Measurements from ENCODE around the gene CMSS1. TPM values are rescaled to one million over a fixed set of nuclear protein-coding genes. Genes with fewer than 3 reads are reported as not detected.

The CMSS1 gene
- total RNA-seq, 1 experiment from 2014 or later, result 117 TPM

GRCh38 chr3:100068826-100069225 is 251.2 kb downstream of the CMSS1 start:
- no TSS peak for BruUV-seq (replicated peaks)
- Mint-ChIP-seq H3K4me1 (ENCODE audit: insufficient read depth, unreplicated experiment) (peaks cover 7% of the 10 kb centered on the region), H3K27ac (ENCODE audit: low read depth, unreplicated experiment) (no peak overlapping the region), H3K9me3 (ENCODE audit: unreplicated experiment) (no peaks in the 10 kb centered on the region), H3K36me3 (ENCODE audit: insufficient read depth, unreplicated experiment) (no peaks in the 10 kb centered on the region), H3K4me3 (ENCODE audit: unreplicated experiment) (no peak overlapping the region), H3K27me3 (ENCODE audit: insufficient read depth, unreplicated experiment) (no peaks in the 10 kb centered on the region)
- CTCF ChIA-PET, result interaction anchor here (0.6 to 4.2 kb wide), 50 partner anchors 9 to 532 kb away, joined by 3 to 43 read pairs (median 5); no protein-coding TSS in a partner anchor
- peak; percentile 84 for DNase-seq (ENCODE audit: unreplicated experiment)
- intact Hi-C loops (cut with micrococcal nuclease), result loop anchor here (1.0 kb wide), 1 partner anchor 185 kb away; no protein-coding TSS in a partner anchor
- peak; percentile 66 for TF ChIP-seq CTCF (IDR thresholded peaks at IDR 0.05; ENCODE audit: unreplicated experiment)
- POLR2A ChIA-PET, result interaction anchor here (0.7 to 1.2 kb wide), 5 partner anchors 12 to 192 kb away, joined by 3 to 6 read pairs (median 3); partner anchors contain the start of gene TBC1D23

- Mint-ChIP-seq H3K27me3 (ENCODE audit: insufficient read depth, unreplicated experiment) (no peaks in the 10 kb centered on the region), H3K27ac (ENCODE audit: low read depth, unreplicated experiment) (no peak overlapping the region), H3K4me3 (ENCODE audit: unreplicated experiment) (no peak overlapping the region), H3K4me1 (ENCODE audit: insufficient read depth, unreplicated experiment) (peaks cover 7% of the 10 kb centered on the region), H3K9me3 (ENCODE audit: unreplicated experiment) (no peaks in the 10 kb centered on the region), H3K36me3 (ENCODE audit: insufficient read depth, unreplicated experiment) (no peaks in the 10 kb centered on the region)
- no peak for TF ChIP-seq CTCF (IDR thresholded peaks at IDR 0.05; ENCODE audit: unreplicated experiment)
- no peak for DNase-seq (ENCODE audit: unreplicated experiment)
- BruUV-seq (replicated peaks), result no TSS peak
- intact Hi-C loops (cut with micrococcal nuclease), result loop anchor here (1.0 kb wide), 1 partner anchor 185 kb away; no protein-coding TSS in a partner anchor
- ChIA-PET CTCF (interaction anchor here (0.6 to 4.2 kb wide), 38 partner anchors 9 to 531 kb away, joined by 3 to 43 read pairs (median 5); no protein-coding TSS in a partner anchor), POLR2A (interaction anchor here (0.7 to 1.2 kb wide), 3 partner anchors 13 to 191 kb away, joined by 3 to 6 read pairs (median 4); partner anchors contain the start of gene TBC1D23)
These were observed 251.8 kb downstream of the CMSS1 start for GRCh38 chr3:100069472-100069871.

- DNase-seq (ENCODE audit: unreplicated experiment), result peak; percentile 48
- H3K4me1 Mint-ChIP-seq (ENCODE audit: insufficient read depth, unreplicated experiment), result peaks cover 7% of the 10 kb centered on the region
- no TSS peak for BruUV-seq (replicated peaks)
- intact Hi-C loops (cut with micrococcal nuclease), result no loop called here
- H3K27ac Mint-ChIP-seq (ENCODE audit: low read depth, unreplicated experiment), result no peak overlapping the region
- TF ChIP-seq CTCF (IDR thresholded peaks at IDR 0.05; ENCODE audit: unreplicated experiment), result no peak
- CTCF ChIA-PET, result interaction anchor here (0.7 to 2.5 kb wide), 5 partner anchors 16 to 244 kb away, joined by 3 to 9 read pairs (median 4); no protein-coding TSS in a partner anchor
- no peaks in the 10 kb centered on the region for H3K36me3 Mint-ChIP-seq (ENCODE audit: insufficient read depth, unreplicated experiment)
- POLR2A ChIA-PET, result interaction anchor here (0.6 to 0.9 kb wide), 2 partner anchors 31 to 188 kb away, joined by 3 read pairs; partner anchors contain the start of gene TBC1D23
- no peak overlapping the region for H3K4me3 Mint-ChIP-seq (ENCODE audit: unreplicated experiment)
- no peaks in the 10 kb centered on the region for H3K9me3 Mint-ChIP-seq (ENCODE audit: unreplicated experiment)
- H3K27me3 Mint-ChIP-seq (ENCODE audit: insufficient read depth, unreplicated experiment), result no peaks in the 10 kb centered on the region
These were observed 254.8 kb downstream of the CMSS1 start for GRCh38 chr3:100072326-100073048.

- CTCF ChIA-PET, result interaction anchor here (0.6 to 2.5 kb wide), 7 partner anchors 17 to 243 kb away, joined by 3 to 9 read pairs (median 4); no protein-coding TSS in a partner anchor
- Mint-ChIP-seq H3K27ac (ENCODE audit: low read depth, unreplicated experiment) (no peak overlapping the region), H3K27me3 (ENCODE audit: insufficient read depth, unreplicated experiment) (no peaks in the 10 kb centered on the region), H3K4me1 (ENCODE audit: insufficient read depth, unreplicated experiment) (peaks cover 7% of the 10 kb centered on the region), H3K4me3 (ENCODE audit: unreplicated experiment) (no peak overlapping the region), H3K36me3 (ENCODE audit: insufficient read depth, unreplicated experiment) (no peaks in the 10 kb centered on the region), H3K9me3 (ENCODE audit: unreplicated experiment) (no peaks in the 10 kb centered on the region)
- POLR2A ChIA-PET, result interaction anchor here (0.9 to 1.9 kb wide), 2 partner anchors 13 to 187 kb away, joined by 3 to 4 read pairs; partner anchors contain the start of gene TBC1D23
- TF ChIP-seq CTCF (IDR thresholded peaks at IDR 0.05; ENCODE audit: unreplicated experiment), result no peak
- no TSS peak for BruUV-seq (replicated peaks)
- intact Hi-C loops (cut with micrococcal nuclease), result no loop called here
- no peak for DNase-seq (ENCODE audit: unreplicated experiment)
These were observed 255.5 kb downstream of the CMSS1 start for GRCh38 chr3:100073049-100073713.

All from MCF 10A (cell line).